Keratinocyte (primary cell): ENCODE data around the gene ZNF362. TPM values are rescaled to one million over a fixed set of nuclear protein-coding genes. Genes with fewer than 3 reads are reported as not detected.

Source experiments
- DNase-seq: peaks from one replicate; pipeline ENCODE4 v3.0.0-alpha.2; 2011; ENCODE audit warnings: low read depth, missing footprints, low spot score
- FAIRE-seq: peaks from 2 replicates; lab custom pipeline; 2011; peaks lifted over from hg19 to GRCh38; lab: Jason Lieb, UNC
- H2AFZ ChIP-seq: 2 replicates; pipeline ENCODE4 v1.6.0; 2012; ENCODE audit warnings: low read length, control low read depth, inconsistent platforms; ENCODE audit not compliant: control insufficient read depth
- H3K27ac ChIP-seq: 2 replicates; pipeline ENCODE4 v1.5.1; 2011; ENCODE audit warnings: low read length; ENCODE audit not compliant: control insufficient read depth, insufficient read depth
- H3K27me3 ChIP-seq: 3 replicates; pipeline ENCODE4 v1.6.0; 2011; ENCODE audit warnings: low read length; ENCODE audit not compliant: control insufficient read depth, insufficient read depth; ENCODE audit errors: extremely low read depth
- H3K36me3 ChIP-seq, 2 experiments: 2 replicates in 1 of 2; 3 replicates in 1 of 2; pipeline ENCODE4 v1.5.1; 2011; ENCODE audit warnings: low read length in 2 of 2, mild to moderate bottlenecking in 1 of 2; ENCODE audit not compliant: control insufficient read depth in 2 of 2, insufficient read depth in 2 of 2; ENCODE audit errors: extremely low read depth in 1 of 2
- H3K4me1 ChIP-seq: 3 replicates; pipeline ENCODE4 v1.5.1; 2011; ENCODE audit warnings: low read length; ENCODE audit not compliant: control insufficient read depth, insufficient read depth; ENCODE audit errors: extremely low read depth
- H3K4me2 ChIP-seq: 3 replicates; pipeline ENCODE4 v1.6.0; 2011; ENCODE audit warnings: low read depth, low read length; ENCODE audit not compliant: control insufficient read depth, insufficient read depth; ENCODE audit errors: extremely low read depth
- H3K4me3 ChIP-seq, 3 experiments: fragments of 200-600 bp in 1 of 3; sonication (generic) in 1 of 3; 2 replicates in 2 of 3; 3 replicates in 1 of 3; pipeline ENCODE4 v1.5.1; 2011 to 2016; ENCODE audit warnings: low read length in 3 of 3, mild to moderate bottlenecking in 3 of 3, control low read depth in 2 of 3, inconsistent platforms in 1 of 3, low read depth in 1 of 3, mixed read lengths in 1 of 3, mixed run types in 1 of 3, moderate library complexity in 1 of 3; ENCODE audit not compliant: control insufficient read depth in 2 of 3, insufficient read depth in 2 of 3; ENCODE audit errors: extremely low read depth in 1 of 3
- H3K79me2 ChIP-seq: 2 replicates; pipeline ENCODE4 v1.6.0; 2012; ENCODE audit warnings: low read length; ENCODE audit not compliant: control insufficient read depth, insufficient read depth
- H3K9ac ChIP-seq: 3 replicates; pipeline ENCODE4 v1.6.0; 2011; ENCODE audit warnings: low read length; ENCODE audit not compliant: control insufficient read depth, insufficient read depth; ENCODE audit errors: extremely low read depth
- H3K9me1 ChIP-seq: 3 replicates; pipeline ENCODE4 v1.6.0; 2011; ENCODE audit warnings: low read length; ENCODE audit not compliant: control insufficient read depth, insufficient read depth; ENCODE audit errors: extremely low read depth
- H3K9me3 ChIP-seq: 2 replicates; pipeline ENCODE4 v1.5.1; 2012; ENCODE audit warnings: low read depth, low read length; ENCODE audit not compliant: control insufficient read depth
- H4K20me1 ChIP-seq: 3 replicates; pipeline ENCODE4 v1.6.0; 2011; ENCODE audit warnings: low read length; ENCODE audit not compliant: control insufficient read depth, insufficient read depth; ENCODE audit errors: extremely low read depth
- EZH2 ChIP-seq: IDR thresholded peaks from one replicate; pipeline ENCODE4 v1.6.1; 2012; ENCODE audit warnings: inconsistent platforms, mild to moderate bottlenecking, low read length, moderate library complexity
- dilution Hi-C: fragments of 300-500 bp; cut with MboI; formaldehyde crosslinking; loops from one replicate; pipeline ENCODE4 v1.7.0; 2020; ENCODE audit warnings: low sequenced_read_pairs; ENCODE audit not compliant: extremely low pct_ligation_motif_present
- polyA minus RNA-seq, 3 experiments: library from RNA; depleted of rRNA, polyadenylated mRNA; stranded (reverse); fragments of >200 nt; gene quantifications; 1 replicate in 1 of 3; 2 replicates in 1 of 3; 3 replicates in 1 of 3; pipeline ENCODE4 v1.2.3, GENCODE V29; 2011
- polyA plus RNA-seq, 5 experiments: library from polyadenylated mRNA; depleted of rRNA in 3 of 5; stranded (reverse) in 3 of 5; stranded (forward) in 1 of 5; unstranded in 1 of 5; fragments of >200 nt; gene quantifications; 1 replicate in 1 of 5; 2 replicates in 3 of 5; 3 replicates in 1 of 5; pipeline versions ENCODE4 v1.2.1 to v1.2.3, GENCODE V29; 2011 to 2012; ENCODE audit warnings: missing spikeins in 2 of 5, low read depth in 1 of 5, low replicate concordance in 1 of 5
- TF ChIP-seq, protein P1 (sequence below), 3 experiments: IDR thresholded peaks in 1 of 3; conservative IDR thresholded peaks in 1 of 3; optimal IDR thresholded peaks in 1 of 3; 2 replicates in 2 of 3; 3 replicates in 1 of 3; pipeline versions ENCODE3 to v1.5.1; 2011; ENCODE audit warnings: low read length in 3 of 3, mild to moderate bottlenecking in 3 of 3, moderate library complexity in 2 of 3, control low read depth in 1 of 3, inconsistent platforms in 1 of 3; ENCODE audit not compliant: insufficient read depth in 2 of 3; ENCODE audit errors: extremely low read depth in 1 of 3

The ZNF362 gene, protein sequence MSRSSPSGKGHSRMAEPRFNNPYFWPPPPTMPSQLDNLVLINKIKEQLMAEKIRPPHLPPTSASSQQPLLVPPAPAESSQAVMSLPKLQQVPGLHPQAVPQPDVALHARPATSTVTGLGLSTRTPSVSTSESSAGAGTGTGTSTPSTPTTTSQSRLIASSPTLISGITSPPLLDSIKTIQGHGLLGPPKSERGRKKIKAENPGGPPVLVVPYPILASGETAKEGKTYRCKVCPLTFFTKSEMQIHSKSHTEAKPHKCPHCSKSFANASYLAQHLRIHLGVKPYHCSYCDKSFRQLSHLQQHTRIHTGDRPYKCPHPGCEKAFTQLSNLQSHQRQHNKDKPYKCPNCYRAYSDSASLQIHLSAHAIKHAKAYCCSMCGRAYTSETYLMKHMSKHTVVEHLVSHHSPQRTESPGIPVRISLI
- polyA plus RNA-seq, result 2.2 to 3.1 TPM (median 2.3 TPM) in 3 replicates
- 1.2 TPM for polyA plus RNA-seq (2011; ENCODE audit: low read depth)
- 2.0 and 3.2 TPM in 2 replicates for polyA plus RNA-seq (2011; cell fraction: cytosol; rRNA removed)
- 2.6 and 4.4 TPM in 2 replicates for polyA plus RNA-seq (2011; cell fraction: nucleus; rRNA removed)
- polyA plus RNA-seq (2012; ENCODE audit: low replicate concordance), result 2.8 and 6.0 TPM in 2 replicates
- polyA minus RNA-seq, result 5.6 to 10.1 TPM (median 9.1 TPM) in 3 replicates
- polyA minus RNA-seq (2011; cell fraction: cytosol; rRNA and poly(A)+ RNA removed), result 10.9 TPM
- 2.0 and 3.7 TPM in 2 replicates for polyA minus RNA-seq (2011; cell fraction: nucleus; rRNA and poly(A)+ RNA removed)

- peaks cover 4% of the 10 kb centered on the region for H4K20me1 ChIP-seq
- H3K27me3 ChIP-seq, result no peaks in the 10 kb centered on the region
- peak within 1 kb of the TSS; percentile 93 for H3K4me2 ChIP-seq
- H3K27ac ChIP-seq, result peak within 1 kb of the TSS; percentile 74
- H3K79me2 ChIP-seq, result no peaks in the 10 kb centered on the region
- TF ChIP-seq, protein P1, sequence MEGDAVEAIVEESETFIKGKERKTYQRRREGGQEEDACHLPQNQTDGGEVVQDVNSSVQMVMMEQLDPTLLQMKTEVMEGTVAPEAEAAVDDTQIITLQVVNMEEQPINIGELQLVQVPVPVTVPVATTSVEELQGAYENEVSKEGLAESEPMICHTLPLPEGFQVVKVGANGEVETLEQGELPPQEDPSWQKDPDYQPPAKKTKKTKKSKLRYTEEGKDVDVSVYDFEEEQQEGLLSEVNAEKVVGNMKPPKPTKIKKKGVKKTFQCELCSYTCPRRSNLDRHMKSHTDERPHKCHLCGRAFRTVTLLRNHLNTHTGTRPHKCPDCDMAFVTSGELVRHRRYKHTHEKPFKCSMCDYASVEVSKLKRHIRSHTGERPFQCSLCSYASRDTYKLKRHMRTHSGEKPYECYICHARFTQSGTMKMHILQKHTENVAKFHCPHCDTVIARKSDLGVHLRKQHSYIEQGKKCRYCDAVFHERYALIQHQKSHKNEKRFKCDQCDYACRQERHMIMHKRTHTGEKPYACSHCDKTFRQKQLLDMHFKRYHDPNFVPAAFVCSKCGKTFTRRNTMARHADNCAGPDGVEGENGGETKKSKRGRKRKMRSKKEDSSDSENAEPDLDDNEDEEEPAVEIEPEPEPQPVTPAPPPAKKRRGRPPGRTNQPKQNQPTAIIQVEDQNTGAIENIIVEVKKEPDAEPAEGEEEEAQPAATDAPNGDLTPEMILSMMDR (optimal IDR thresholded peaks at IDR 0.05 in 1 of 3, IDR thresholded peaks at IDR 0.05 in 1 of 3, conservative IDR thresholded peaks at IDR 0.05 in 1 of 3; ENCODE audit: extremely low read depth in 1 of 3, insufficient read depth in 2 of 3, low read length in 3 of 3), result peak in 1 of 3 experiments; percentile 10
- TF ChIP-seq EZH2, result no peak
- DNase-seq (no peak), FAIRE-seq (no peak)
- H3K9me1 ChIP-seq, result no peaks in the 10 kb centered on the region
- H3K4me3 ChIP-seq, result peak within 1 kb of the TSS; percentile 41 to 74 (median 66)
- dilution Hi-C loops, result no loop called here
- peak within 1 kb of the TSS; percentile 52 for H2AFZ ChIP-seq
- peaks cover 15% of the 10 kb centered on the region for H3K4me1 ChIP-seq
- H3K9me3 ChIP-seq, result no peaks in the 10 kb centered on the region
- H3K9ac ChIP-seq, result peak within 1 kb of the TSS; percentile 83
- H3K36me3 ChIP-seq, result no peaks in the 10 kb centered on the region
Observed at GRCh38 chr1:33256471-33257206, at the start of gene ZNF362. Gene ZNF362, plus strand, starts transcription at chr1:33256492. Its CDS starts 14,083 bp downstream, at chr1:33270575.

- Histone ChIP-seq H3K79me2 (no peaks in the 10 kb centered on the region), H3K27ac (no peak overlapping the region), H3K36me3 (no peaks in the 10 kb centered on the region), H3K9me1 (no peaks in the 10 kb centered on the region), H3K27me3 (no peaks in the 10 kb centered on the region), H3K9ac (no peak overlapping the region), H4K20me1 (no peaks in the 10 kb centered on the region), H2AFZ (no peak overlapping the region), H3K4me2 (no peak overlapping the region), H3K9me3 (no peaks in the 10 kb centered on the region), H3K4me1 (no peaks in the 10 kb centered on the region), H3K4me3 (no peak overlapping the region)
- no peak for DNase-seq
- dilution Hi-C loops, result no loop called here
- TF ChIP-seq EZH2, result no peak
- TF ChIP-seq, protein P1 (optimal IDR thresholded peaks at IDR 0.05 in 1 of 3, IDR thresholded peaks at IDR 0.05 in 1 of 3, conservative IDR thresholded peaks at IDR 0.05 in 1 of 3; ENCODE audit: extremely low read depth in 1 of 3, insufficient read depth in 2 of 3, low read length in 3 of 3), result no peak
- FAIRE-seq, result no peak
Observed at GRCh38 chr1:33211972-33212371, 44.3 kb upstream of the ZNF362 start.
